AG04449 (cell line): ENCODE results near the gene MMP28.

Experiments
- CTCF ChIA-PET: fragments of 350-600 bp; formaldehyde crosslinking; extraction: SDS; loops from one replicate; lab custom pipeline; 2021; ENCODE audit warnings: antibody characterized with exemption; lab: Yijun Ruan, JAX
- POLR2A ChIA-PET: fragments of 400-600, 350-600 bp; formaldehyde crosslinking; extraction: SDS; loops from one replicate; lab custom pipeline; 2020; ENCODE audit warnings: antibody characterized with exemption, inconsistent platforms; lab: Yijun Ruan, JAX
- DNase-seq: peaks from one replicate; pipeline ENCODE4 v3.0.0-alpha.2; 2010; ENCODE audit warnings: low read depth, low spot score
- H3K4me3 ChIP-seq: 2 replicates; pipeline ENCODE4 v1.5.1; 2011; ENCODE audit warnings: low read depth, mild to moderate bottlenecking, control low read depth, low read length
- TF ChIP-seq, protein P1 (sequence below): IDR thresholded peaks from one replicate; pipeline ENCODE4 v1.5.1; 2011; ENCODE audit warnings: mild to moderate bottlenecking, moderate library complexity, low read length, control low read depth, inconsistent platforms; ENCODE audit not compliant: insufficient read depth; ENCODE audit errors: missing control alignments

MMP28 gene

DNA sequence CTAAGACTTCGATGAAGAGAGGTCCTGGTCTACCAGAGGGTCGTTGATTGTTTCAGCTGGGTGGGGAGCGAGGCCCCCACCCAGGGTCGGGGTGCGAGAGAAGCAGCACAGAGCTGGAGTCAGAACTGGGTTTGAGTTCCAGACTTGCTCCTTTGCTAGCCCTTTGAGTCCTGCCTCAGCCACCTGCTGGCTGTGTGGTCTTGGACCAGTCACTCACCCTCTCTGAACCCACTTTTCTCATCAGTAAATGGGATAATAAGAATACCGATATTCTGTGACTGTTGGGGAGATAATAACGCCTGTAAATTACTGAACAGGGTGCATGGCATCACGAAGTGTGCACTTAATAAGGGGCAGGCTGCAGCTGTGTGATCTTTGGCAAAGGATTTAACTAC lies 427 bp upstream of the MMP28 start:
- H3K4me3 ChIP-seq, result peak overlapping the region; percentile 51
- POLR2A ChIA-PET, result interaction anchor here (0.9 kb wide), 1 partner anchor 13 kb away, joined by 3 read pairs; the partner anchor contains the start of gene TAF15
- DNase-seq, result no peak
- TF ChIP-seq, protein P1, sequence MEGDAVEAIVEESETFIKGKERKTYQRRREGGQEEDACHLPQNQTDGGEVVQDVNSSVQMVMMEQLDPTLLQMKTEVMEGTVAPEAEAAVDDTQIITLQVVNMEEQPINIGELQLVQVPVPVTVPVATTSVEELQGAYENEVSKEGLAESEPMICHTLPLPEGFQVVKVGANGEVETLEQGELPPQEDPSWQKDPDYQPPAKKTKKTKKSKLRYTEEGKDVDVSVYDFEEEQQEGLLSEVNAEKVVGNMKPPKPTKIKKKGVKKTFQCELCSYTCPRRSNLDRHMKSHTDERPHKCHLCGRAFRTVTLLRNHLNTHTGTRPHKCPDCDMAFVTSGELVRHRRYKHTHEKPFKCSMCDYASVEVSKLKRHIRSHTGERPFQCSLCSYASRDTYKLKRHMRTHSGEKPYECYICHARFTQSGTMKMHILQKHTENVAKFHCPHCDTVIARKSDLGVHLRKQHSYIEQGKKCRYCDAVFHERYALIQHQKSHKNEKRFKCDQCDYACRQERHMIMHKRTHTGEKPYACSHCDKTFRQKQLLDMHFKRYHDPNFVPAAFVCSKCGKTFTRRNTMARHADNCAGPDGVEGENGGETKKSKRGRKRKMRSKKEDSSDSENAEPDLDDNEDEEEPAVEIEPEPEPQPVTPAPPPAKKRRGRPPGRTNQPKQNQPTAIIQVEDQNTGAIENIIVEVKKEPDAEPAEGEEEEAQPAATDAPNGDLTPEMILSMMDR, result no peak
- CTCF ChIA-PET, result interaction anchor here (0.7 to 10.3 kb wide), 6 partner anchors 8 to 41 kb away, joined by 3 to 230 read pairs (median 12); partner anchors contain the start of gene TAF15

DNA sequence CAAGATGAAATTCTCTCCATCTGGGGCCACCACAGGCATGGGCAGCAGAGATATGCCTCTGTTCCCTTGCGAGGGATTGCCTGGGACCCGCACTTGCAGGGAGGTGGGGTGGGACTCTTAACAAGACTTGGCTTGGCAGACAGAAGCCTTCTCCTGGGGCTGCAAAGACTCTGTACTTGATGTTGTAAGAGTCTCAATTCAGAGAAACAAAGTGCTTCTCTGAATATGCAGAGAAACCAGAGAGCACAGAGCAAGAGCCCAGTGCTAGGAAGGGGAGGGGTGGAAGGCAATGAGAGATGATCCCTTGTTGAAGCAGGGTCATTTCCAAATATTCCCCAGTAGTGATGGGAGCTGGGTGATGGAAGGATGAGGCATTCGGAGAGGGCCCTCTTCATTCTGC lies 2.2 kb downstream of the MMP28 start:
- TF ChIP-seq, protein P1, result no peak
- H3K4me3 ChIP-seq, result no peak overlapping the region
- DNase-seq, result no peak
- ChIA-PET POLR2A (no interaction called here), CTCF (interaction anchor here (1.7 to 10.3 kb wide), 3 partner anchors 8 to 27 kb away, joined by 5 to 230 read pairs (median 15); no protein-coding TSS in a partner anchor)

DNA sequence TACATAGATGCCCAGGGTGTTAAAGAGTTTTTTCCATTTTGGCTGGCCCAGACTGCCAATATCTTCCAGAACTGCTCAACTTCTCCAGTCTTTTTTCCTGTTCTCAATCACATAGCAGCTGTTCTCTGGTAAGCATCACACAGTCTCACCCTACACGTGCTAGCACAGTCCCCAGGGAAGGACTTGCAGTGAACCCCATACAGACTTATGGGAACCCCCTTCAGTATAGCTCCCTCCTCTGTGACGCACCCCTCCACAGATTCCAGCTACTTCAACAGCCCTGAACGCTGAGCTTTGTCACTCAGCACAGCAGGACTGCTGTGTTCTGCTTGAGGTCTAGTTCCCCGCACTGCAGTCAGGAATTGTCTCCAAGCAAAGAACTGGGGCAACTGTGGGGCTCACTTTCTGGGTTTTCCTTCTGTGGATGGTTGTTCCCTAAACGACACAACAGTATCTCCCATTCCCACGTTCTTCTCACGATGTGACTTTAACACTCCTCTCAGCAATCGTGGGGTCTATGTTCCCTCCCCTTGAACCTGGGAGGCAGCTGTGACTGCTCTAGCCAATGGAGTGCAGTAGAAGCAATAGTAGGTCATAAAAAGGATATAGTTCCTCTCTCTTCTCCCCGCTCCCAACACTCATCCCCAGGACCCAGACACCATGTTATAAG lies 3.6 kb downstream of the MMP28 start:
- TF ChIP-seq, protein P1, result no peak
- H3K4me3 ChIP-seq, result no peak overlapping the region
- DNase-seq, result no peak
- CTCF ChIA-PET, result interaction anchor here (1.3 to 10.3 kb wide), 3 partner anchors 9 to 26 kb away, joined by 3 to 230 read pairs (median 15); no protein-coding TSS in a partner anchor
- POLR2A ChIA-PET, result interaction anchor here (0.6 kb wide), 1 partner anchor 16 kb away, joined by 3 read pairs; no protein-coding TSS in a partner anchor

DNA sequence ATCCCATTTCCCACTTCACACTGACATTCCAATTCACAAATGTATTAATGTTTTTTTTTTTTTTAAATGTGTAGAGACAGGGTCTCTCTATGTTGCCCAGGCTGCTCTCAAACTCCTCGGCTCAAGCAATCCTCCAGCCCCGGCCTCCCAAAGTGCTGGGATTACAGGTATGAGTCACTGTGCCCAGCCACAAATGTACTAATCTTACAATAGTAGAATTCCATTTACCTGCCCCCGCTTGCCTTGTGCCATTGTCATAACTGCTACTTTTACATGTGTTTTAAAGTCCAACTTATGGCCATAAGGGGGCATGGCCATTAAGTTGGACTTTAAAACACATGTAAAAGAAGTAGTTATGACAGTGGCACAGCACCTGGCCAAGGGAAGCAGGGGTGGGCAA lies 4.6 kb downstream of the MMP28 start:
- POLR2A ChIA-PET, result no interaction called here
- CTCF ChIA-PET, result interaction anchor here (10.3 kb wide), 1 partner anchor 25 kb away, joined by 230 read pairs; no protein-coding TSS in a partner anchor

DNA sequence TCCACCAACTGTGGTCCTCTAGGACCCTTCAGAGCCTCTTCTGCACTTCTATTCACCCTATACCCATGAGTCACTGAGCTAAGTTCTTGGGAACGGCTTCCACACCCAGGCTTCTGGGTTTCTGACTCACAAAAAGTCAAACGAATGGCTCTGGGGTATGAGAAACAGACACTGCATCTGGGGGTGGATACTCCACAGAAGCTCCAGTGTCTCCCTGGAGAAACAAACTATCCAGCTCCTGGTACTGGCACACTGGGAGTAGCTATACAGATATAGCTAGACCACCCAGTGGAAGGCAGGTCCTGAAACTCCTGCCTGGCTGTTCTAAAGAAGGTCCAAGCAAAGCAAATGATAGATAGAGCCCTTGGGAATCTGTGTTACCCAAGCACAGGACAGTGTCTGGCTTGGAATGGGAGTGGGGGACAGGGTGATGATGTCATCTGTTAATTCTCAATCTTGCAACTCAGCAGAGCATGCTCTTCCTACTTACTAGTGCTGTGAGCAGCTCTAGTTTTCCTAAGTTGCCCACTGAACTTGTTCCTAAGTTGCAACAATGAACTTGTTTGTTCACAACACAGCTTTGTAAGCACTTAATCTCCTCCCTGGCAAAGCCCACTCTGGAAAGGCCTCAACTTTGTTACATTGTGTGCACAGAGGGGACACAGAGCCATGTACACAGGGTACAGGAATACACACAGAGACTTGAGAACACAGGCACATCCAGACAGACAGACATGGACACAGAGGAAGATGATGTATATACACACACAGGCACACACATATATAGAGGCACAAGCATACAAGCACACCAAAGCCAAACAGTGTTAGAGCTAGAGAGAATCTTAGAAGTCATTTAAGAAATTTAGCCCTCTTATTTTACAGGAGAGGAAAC lies 6.7 kb downstream of the MMP28 start:
- peak overlapping the region; percentile 4; the same call in 1 of the 2 replicates for H3K4me3 ChIP-seq
- POLR2A ChIA-PET, result interaction anchor here (0.5 to 1.1 kb wide), 2 partner anchors 20 to 37 kb away, joined by 3 to 6 read pairs; partner anchors contain the start of gene TAF15
- TF ChIP-seq, protein P1, result no peak
- no peak for DNase-seq
- CTCF ChIA-PET, result interaction anchor here (0.8 to 19.3 kb wide), 12 partner anchors 7 to 175 kb away, joined by 3 to 321 read pairs (median 5); partner anchors contain the start of genes MMP28 and TAF15

More for the DNA sequence above, 4.6 kb downstream of the MMP28 start:
- no peak for DNase-seq
- no peak overlapping the region for H3K4me3 ChIP-seq
- TF ChIP-seq, protein P1, result no peak
